WTC11 (cell line): Measurements from ENCODE around the gene NDUFAF8. TPM values are rescaled to one million over a fixed set of nuclear protein-coding genes. Genes with fewer than 3 reads are reported as not detected.

Experiments
- ATAC-seq: fragments of 200-7000 bp; cut with Tn5 transposase; 2 replicates; pipeline ENCODE4 v1.10.0; 2021; ENCODE audit warnings: mild to moderate bottlenecking, moderate library complexity
- CTCF ChIA-PET: fragments of 300-600 bp; sonication (Branson Sonifier 250); formaldehyde crosslinking; loops from one replicate; lab custom pipeline; 2021; ENCODE audit warnings: antibody characterized with exemption; lab: Charles Lee
- POLR2A ChIA-PET: fragments of 350-600 bp; sonication (Branson Sonifier 250); formaldehyde crosslinking; loops from one replicate; lab custom pipeline; 2021; ENCODE audit warnings: antibody characterized with exemption; lab: Charles Lee
- DNase-seq: peaks from one replicate; pipeline ENCODE4 v3.0.0; 2021; ENCODE audit warnings: low spot score
- H3K27ac Mint-ChIP-seq: 2 replicates; pipeline ENCODE4 v1.8.0; 2021; ENCODE audit warnings: mixed read lengths
- H3K27me3 Mint-ChIP-seq: 2 replicates; pipeline ENCODE4 v1.8.0; 2021; ENCODE audit warnings: low read depth, mild to moderate bottlenecking, moderate library complexity, mixed read lengths
- H3K36me3 Mint-ChIP-seq: 2 replicates; pipeline ENCODE4 v1.8.0; 2021; ENCODE audit warnings: mixed read lengths
- H3K4me1 Mint-ChIP-seq: 2 replicates; pipeline ENCODE4 v1.8.0; 2022; ENCODE audit warnings: mixed read lengths
- H3K4me3 Mint-ChIP-seq: 2 replicates; pipeline ENCODE4 v1.8.0; 2021; ENCODE audit warnings: mild to moderate bottlenecking, moderate library complexity, mixed read lengths
- H3K9me3 Mint-ChIP-seq: 2 replicates; pipeline ENCODE4 v1.8.0; 2021; ENCODE audit warnings: mixed read lengths
- CREM ChIP-seq: sonication (generic); formaldehyde crosslinking; IDR thresholded peaks from 2 replicates; pipeline ENCODE4 v1.8.1; 2022; ENCODE audit warnings: mild to moderate bottlenecking, missing genetic modification reagents, moderate library complexity
- FOXK1 ChIP-seq: sonication (generic); formaldehyde crosslinking; IDR thresholded peaks from 2 replicates; pipeline ENCODE4 v1.8.0; 2022; ENCODE audit warnings: mild to moderate bottlenecking, moderate library complexity, missing genetic modification reagents
- MXD4 ChIP-seq: fragments of 250-450 bp; sonication (Bioruptor Pico); IDR thresholded peaks from 2 replicates; pipeline ENCODE4 v1.8.0; 2021; ENCODE audit warnings: mild to moderate bottlenecking, moderate library complexity, borderline replicate concordance
- MYBL2 ChIP-seq: sonication (generic); formaldehyde crosslinking; IDR thresholded peaks from 2 replicates; pipeline ENCODE4 v1.8.1; 2023; ENCODE audit warnings: mild to moderate bottlenecking, moderate library complexity, missing genetic modification reagents
- NR1H2 ChIP-seq: sonication (generic); formaldehyde crosslinking; IDR thresholded peaks from 2 replicates; pipeline ENCODE4 v1.9.0; 2021; ENCODE audit warnings: mild to moderate bottlenecking, moderate library complexity, missing genetic modification reagents
- NR2C2 ChIP-seq: sonication (generic); formaldehyde crosslinking; IDR thresholded peaks from 2 replicates; pipeline ENCODE4 v1.8.0; 2022; ENCODE audit warnings: mild to moderate bottlenecking, missing genetic modification reagents
- RELA ChIP-seq: sonication (generic); formaldehyde crosslinking; IDR thresholded peaks from 2 replicates; pipeline ENCODE4 v1.8.1; 2022; ENCODE audit warnings: missing genetic modification reagents, mild to moderate bottlenecking, borderline replicate concordance
- SMAD3 ChIP-seq: sonication (generic); formaldehyde crosslinking; IDR thresholded peaks from 2 replicates; pipeline ENCODE4 v1.8.0; 2022; ENCODE audit warnings: missing genetic modification reagents, mild to moderate bottlenecking, borderline replicate concordance
- total RNA-seq: library from RNA; stranded (reverse); gene quantifications from 3 replicates; pipeline ENCODE4 v1.2.3, GENCODE V29; 2021
- TF ChIP-seq, protein P1 (sequence below): sonication (generic); formaldehyde crosslinking; IDR thresholded peaks from 2 replicates; pipeline ENCODE4 v1.8.1; 2023; ENCODE audit warnings: mild to moderate bottlenecking, missing genetic modification reagents, borderline replicate concordance
- TF ChIP-seq, protein P2 (sequence below): sonication (generic); formaldehyde crosslinking; IDR thresholded peaks from 2 replicates; pipeline ENCODE4 v1.8.1; 2022; ENCODE audit warnings: mild to moderate bottlenecking, missing genetic modification reagents, moderate library complexity, borderline replicate concordance
- TF ChIP-seq, protein P3 (sequence below): sonication (generic); formaldehyde crosslinking; IDR thresholded peaks from 2 replicates; pipeline ENCODE4 v1.8.1; 2022; ENCODE audit warnings: low read depth, missing genetic modification reagents, borderline replicate concordance
- TF ChIP-seq, protein P4 (sequence below): fragments of 250-450 bp; sonication (Bioruptor Pico); IDR thresholded peaks from 2 replicates; pipeline ENCODE4 v1.9.0; 2021; ENCODE audit warnings: mild to moderate bottlenecking, borderline replicate concordance
- TF ChIP-seq, protein P5 (sequence below): fragments of 250-450 bp; sonication (Bioruptor Pico); IDR thresholded peaks from 2 replicates; pipeline ENCODE4 v1.9.0; 2021; ENCODE audit warnings: mild to moderate bottlenecking

The NDUFAF8 gene
- total RNA-seq, 1 experiment from 2014 or later = 73.0 TPM

DNA sequence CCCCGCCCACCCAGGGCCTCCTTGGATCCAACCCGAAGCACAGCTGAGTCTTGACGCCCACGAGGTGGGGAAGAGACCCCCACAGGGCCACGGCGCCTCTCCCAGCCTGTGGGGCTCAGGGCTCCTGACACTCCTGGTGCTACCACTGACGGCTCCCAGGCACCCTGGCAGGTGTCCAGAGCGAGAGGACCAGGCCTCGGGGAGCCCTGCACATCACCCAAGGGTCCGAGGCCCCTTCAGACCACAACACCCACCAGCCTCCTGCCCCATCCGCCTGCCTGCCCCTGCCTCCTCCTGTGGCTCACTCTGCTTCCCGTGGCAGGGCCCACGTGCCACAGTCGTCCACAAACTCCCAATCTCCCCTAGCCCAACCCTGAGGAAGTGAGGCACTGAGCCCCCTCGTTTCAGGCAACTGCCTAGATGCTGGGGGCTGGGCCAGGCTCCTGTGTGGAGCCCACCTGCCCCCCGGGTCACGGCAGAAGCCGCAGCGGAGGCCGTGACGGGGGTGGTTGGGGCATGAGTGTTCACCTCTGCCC lies 44.8 kb upstream of the NDUFAF8 start (continued):
- TF ChIP-seq, protein P1, sequence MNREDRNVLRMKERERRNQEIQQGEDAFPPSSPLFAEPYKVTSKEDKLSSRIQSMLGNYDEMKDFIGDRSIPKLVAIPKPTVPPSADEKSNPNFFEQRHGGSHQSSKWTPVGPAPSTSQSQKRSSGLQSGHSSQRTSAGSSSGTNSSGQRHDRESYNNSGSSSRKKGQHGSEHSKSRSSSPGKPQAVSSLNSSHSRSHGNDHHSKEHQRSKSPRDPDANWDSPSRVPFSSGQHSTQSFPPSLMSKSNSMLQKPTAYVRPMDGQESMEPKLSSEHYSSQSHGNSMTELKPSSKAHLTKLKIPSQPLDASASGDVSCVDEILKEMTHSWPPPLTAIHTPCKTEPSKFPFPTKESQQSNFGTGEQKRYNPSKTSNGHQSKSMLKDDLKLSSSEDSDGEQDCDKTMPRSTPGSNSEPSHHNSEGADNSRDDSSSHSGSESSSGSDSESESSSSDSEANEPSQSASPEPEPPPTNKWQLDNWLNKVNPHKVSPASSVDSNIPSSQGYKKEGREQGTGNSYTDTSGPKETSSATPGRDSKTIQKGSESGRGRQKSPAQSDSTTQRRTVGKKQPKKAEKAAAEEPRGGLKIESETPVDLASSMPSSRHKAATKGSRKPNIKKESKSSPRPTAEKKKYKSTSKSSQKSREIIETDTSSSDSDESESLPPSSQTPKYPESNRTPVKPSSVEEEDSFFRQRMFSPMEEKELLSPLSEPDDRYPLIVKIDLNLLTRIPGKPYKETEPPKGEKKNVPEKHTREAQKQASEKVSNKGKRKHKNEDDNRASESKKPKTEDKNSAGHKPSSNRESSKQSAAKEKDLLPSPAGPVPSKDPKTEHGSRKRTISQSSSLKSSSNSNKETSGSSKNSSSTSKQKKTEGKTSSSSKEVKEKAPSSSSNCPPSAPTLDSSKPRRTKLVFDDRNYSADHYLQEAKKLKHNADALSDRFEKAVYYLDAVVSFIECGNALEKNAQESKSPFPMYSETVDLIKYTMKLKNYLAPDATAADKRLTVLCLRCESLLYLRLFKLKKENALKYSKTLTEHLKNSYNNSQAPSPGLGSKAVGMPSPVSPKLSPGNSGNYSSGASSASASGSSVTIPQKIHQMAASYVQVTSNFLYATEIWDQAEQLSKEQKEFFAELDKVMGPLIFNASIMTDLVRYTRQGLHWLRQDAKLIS (CRISPR knock-in tag) = no peak
- no peak for TF ChIP-seq CREM
- TF ChIP-seq MYBL2 (CRISPR knock-in tag) = no peak
- TF ChIP-seq, protein P2, sequence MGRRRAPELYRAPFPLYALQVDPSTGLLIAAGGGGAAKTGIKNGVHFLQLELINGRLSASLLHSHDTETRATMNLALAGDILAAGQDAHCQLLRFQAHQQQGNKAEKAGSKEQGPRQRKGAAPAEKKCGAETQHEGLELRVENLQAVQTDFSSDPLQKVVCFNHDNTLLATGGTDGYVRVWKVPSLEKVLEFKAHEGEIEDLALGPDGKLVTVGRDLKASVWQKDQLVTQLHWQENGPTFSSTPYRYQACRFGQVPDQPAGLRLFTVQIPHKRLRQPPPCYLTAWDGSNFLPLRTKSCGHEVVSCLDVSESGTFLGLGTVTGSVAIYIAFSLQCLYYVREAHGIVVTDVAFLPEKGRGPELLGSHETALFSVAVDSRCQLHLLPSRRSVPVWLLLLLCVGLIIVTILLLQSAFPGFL (CRISPR knock-in tag) = no peak

DNA sequence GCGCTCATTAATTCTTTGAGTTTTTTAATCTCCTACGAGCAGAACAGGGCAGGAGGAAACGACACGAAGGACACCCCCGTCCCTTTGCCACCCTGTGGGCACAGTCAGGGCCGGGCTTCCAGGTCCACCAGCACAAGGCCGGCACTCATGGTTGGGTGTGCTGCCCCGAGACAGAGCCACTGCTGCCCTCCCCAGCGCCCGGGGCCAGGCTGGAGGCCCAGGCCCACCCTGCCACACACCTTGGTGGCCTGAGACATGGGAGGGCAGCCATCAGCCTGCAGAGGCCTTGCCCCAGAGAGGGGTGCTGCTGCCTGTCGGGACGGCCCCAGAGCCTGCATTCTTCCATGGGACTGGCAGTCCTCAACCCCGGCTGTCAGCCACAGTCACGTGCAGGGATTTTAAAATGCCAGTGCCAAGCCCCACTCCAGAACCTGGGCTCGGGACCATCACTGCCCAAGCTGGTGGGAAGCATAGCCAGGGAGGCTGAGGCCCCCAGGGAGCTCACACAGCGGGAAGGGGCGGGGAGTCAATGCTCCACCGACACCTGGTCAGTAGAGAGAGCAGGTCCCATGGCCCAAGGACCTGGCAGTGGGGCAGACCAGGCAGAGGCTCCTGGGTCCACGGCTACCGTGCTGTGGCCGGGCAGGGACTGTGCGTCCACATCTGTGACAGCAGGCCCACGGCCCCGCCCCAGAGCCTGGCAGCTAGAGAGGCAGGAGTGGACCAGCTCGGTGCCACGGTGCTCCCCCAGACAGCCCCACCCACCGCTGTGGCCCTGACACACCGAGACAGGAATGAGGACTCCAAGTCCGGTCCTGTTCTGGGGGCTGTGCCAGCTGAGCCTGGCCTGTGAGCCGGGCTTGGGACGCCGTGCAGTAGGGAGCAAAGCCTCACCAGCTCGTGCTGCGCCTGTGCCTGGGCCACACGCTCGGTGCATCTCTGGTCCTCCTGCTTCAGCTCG lies 43.9 kb upstream of the NDUFAF8 start:
- no peaks in the 10 kb centered on the region for H3K4me1 Mint-ChIP-seq
- no peak for ATAC-seq
- peaks cover 2% of the 10 kb centered on the region; the same call in 1 of the 2 replicates for H3K36me3 Mint-ChIP-seq
- CTCF ChIA-PET = no interaction called here
- POLR2A ChIA-PET = no interaction called here
- no peak for DNase-seq
- H3K4me3 Mint-ChIP-seq = no peak overlapping the region
- no peak overlapping the region for H3K27ac Mint-ChIP-seq
- no peaks in the 10 kb centered on the region for H3K9me3 Mint-ChIP-seq
- no peaks in the 10 kb centered on the region for H3K27me3 Mint-ChIP-seq
- TF ChIP-seq, protein P1 (CRISPR knock-in tag) = no peak
- TF ChIP-seq MXD4 (CRISPR knock-in tag) (no peak), SMAD3 (CRISPR knock-in tag) (no peak), NR2C2 (CRISPR knock-in tag) (no peak), FOXK1 (CRISPR knock-in tag) (no peak), RELA (CRISPR knock-in tag) (no peak), NR1H2 (CRISPR knock-in tag) (no peak)
- TF ChIP-seq, protein P3, sequence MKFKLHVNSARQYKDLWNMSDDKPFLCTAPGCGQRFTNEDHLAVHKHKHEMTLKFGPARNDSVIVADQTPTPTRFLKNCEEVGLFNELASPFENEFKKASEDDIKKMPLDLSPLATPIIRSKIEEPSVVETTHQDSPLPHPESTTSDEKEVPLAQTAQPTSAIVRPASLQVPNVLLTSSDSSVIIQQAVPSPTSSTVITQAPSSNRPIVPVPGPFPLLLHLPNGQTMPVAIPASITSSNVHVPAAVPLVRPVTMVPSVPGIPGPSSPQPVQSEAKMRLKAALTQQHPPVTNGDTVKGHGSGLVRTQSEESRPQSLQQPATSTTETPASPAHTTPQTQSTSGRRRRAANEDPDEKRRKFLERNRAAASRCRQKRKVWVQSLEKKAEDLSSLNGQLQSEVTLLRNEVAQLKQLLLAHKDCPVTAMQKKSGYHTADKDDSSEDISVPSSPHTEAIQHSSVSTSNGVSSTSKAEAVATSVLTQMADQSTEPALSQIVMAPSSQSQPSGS = no peak
- TF ChIP-seq, protein P4, sequence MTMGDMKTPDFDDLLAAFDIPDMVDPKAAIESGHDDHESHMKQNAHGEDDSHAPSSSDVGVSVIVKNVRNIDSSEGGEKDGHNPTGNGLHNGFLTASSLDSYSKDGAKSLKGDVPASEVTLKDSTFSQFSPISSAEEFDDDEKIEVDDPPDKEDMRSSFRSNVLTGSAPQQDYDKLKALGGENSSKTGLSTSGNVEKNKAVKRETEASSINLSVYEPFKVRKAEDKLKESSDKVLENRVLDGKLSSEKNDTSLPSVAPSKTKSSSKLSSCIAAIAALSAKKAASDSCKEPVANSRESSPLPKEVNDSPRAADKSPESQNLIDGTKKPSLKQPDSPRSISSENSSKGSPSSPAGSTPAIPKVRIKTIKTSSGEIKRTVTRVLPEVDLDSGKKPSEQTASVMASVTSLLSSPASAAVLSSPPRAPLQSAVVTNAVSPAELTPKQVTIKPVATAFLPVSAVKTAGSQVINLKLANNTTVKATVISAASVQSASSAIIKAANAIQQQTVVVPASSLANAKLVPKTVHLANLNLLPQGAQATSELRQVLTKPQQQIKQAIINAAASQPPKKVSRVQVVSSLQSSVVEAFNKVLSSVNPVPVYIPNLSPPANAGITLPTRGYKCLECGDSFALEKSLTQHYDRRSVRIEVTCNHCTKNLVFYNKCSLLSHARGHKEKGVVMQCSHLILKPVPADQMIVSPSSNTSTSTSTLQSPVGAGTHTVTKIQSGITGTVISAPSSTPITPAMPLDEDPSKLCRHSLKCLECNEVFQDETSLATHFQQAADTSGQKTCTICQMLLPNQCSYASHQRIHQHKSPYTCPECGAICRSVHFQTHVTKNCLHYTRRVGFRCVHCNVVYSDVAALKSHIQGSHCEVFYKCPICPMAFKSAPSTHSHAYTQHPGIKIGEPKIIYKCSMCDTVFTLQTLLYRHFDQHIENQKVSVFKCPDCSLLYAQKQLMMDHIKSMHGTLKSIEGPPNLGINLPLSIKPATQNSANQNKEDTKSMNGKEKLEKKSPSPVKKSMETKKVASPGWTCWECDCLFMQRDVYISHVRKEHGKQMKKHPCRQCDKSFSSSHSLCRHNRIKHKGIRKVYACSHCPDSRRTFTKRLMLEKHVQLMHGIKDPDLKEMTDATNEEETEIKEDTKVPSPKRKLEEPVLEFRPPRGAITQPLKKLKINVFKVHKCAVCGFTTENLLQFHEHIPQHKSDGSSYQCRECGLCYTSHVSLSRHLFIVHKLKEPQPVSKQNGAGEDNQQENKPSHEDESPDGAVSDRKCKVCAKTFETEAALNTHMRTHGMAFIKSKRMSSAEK (CRISPR knock-in tag) = no peak
- TF ChIP-seq, protein P5, sequence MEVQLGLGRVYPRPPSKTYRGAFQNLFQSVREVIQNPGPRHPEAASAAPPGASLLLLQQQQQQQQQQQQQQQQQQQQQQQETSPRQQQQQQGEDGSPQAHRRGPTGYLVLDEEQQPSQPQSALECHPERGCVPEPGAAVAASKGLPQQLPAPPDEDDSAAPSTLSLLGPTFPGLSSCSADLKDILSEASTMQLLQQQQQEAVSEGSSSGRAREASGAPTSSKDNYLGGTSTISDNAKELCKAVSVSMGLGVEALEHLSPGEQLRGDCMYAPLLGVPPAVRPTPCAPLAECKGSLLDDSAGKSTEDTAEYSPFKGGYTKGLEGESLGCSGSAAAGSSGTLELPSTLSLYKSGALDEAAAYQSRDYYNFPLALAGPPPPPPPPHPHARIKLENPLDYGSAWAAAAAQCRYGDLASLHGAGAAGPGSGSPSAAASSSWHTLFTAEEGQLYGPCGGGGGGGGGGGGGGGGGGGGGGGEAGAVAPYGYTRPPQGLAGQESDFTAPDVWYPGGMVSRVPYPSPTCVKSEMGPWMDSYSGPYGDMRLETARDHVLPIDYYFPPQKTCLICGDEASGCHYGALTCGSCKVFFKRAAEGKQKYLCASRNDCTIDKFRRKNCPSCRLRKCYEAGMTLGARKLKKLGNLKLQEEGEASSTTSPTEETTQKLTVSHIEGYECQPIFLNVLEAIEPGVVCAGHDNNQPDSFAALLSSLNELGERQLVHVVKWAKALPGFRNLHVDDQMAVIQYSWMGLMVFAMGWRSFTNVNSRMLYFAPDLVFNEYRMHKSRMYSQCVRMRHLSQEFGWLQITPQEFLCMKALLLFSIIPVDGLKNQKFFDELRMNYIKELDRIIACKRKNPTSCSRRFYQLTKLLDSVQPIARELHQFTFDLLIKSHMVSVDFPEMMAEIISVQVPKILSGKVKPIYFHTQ = no peak
